NCI-H446 treated with DMSO at 0.1 percent for 48 hours (cell line): ENCODE measurements around the gene ANKRD61.
"Not testable (repeated sequence)": the region's sequence is repeated elsewhere in the genome, so short reads cannot be mapped to it uniquely, and the experiment has no call there.

Source experiments
- DNase-seq: peaks from one replicate; lab custom pipeline; 2025; lab: John Stamatoyannopoulos, UW

The ANKRD61 gene

GRCh38 chr7:6030988-6031387 is at the start of gene ANKRD61:
ANKRD61 (plus strand) TSS chr7:6031376; CDS start chr7:6031376, 0 bp downstream.
- no peak for DNase-seq

- DNase-seq: not testable (repeated sequence)
Measured at GRCh38 chr7:5987061-5987460, 44.1 kb upstream of the ANKRD61 start.

GRCh38 chr7:5997210-5997808 is 33.9 kb upstream of the ANKRD61 start:
- DNase-seq: peak; percentile 8

- DNase-seq: no peak
Measured at GRCh38 chr7:6007386-6007785, 23.8 kb upstream of the ANKRD61 start.

GRCh38 chr7:6007835-6008590 is 23.2 kb upstream of the ANKRD61 start:
- DNase-seq: not testable (repeated sequence)

GRCh38 chr7:6008668-6009611 is 22.2 kb upstream of the ANKRD61 start, which contains the start of the genes AIMP2 and PMS2:
AIMP2 (plus strand) TSS chr7:6009272; CDS start chr7:6009364, 92 bp downstream.
PMS2 (minus strand) TSS chr7:6009049; CDS start chr7:6009019, 30 bp downstream.
- DNase-seq: peak; percentile 96

GRCh38 chr7:6010370-6010769 is 20.8 kb upstream of the ANKRD61 start:
- not testable (repeated sequence) for DNase-seq

GRCh38 chr7:6011541-6011940 is 19.6 kb upstream of the ANKRD61 start:
- DNase-seq: no peak

GRCh38 chr7:6012355-6013104 is 18.6 kb upstream of the ANKRD61 start:
- DNase-seq: no peak

GRCh38 chr7:6015917-6016652 is 15.1 kb upstream of the ANKRD61 start:
- DNase-seq: peak; percentile 82

- DNase-seq: no peak
Measured at GRCh38 chr7:6016653-6016966, 14.6 kb upstream of the ANKRD61 start.

- DNase-seq: no peak
Measured at GRCh38 chr7:6020371-6021286, 10.5 kb upstream of the ANKRD61 start.

- no peak for DNase-seq
Measured at GRCh38 chr7:6022707-6023106, 8.5 kb upstream of the ANKRD61 start.

- DNase-seq: no peak
Measured at GRCh38 chr7:6023974-6024435, 7.2 kb upstream of the ANKRD61 start.

GRCh38 chr7:6026011-6026819 is 5.0 kb upstream of the ANKRD61 start:
- DNase-seq: peak; percentile 30

GRCh38 chr7:6026820-6027311 is 4.3 kb upstream of the ANKRD61 start:
- DNase-seq: no peak

- no peak for DNase-seq
Measured at GRCh38 chr7:6027806-6028365, 3.3 kb upstream of the ANKRD61 start.

GRCh38 chr7:6028563-6028962 is 2.6 kb upstream of the ANKRD61 start:
- DNase-seq: no peak
